ENCODE results near the gene EFHC1. TPM values are rescaled to one million over a fixed set of nuclear protein-coding genes. Genes with fewer than 3 reads are reported as not detected.

EFHC1 gene
- total and polyA plus RNA-seq, 2 of the 13 experiments (the other 11 are each of a cell fraction or from before 2014, with no cell fraction given): 23.4 to 29.5 TPM

GRCh38 chr6:52418606-52419005 lies 1.5 kb upstream of the EFHC1 start:
- H3K9ac ChIP-seq (ENCODE audit: insufficient read depth, low read depth, low read length): peak overlapping the region; percentile 10; the same call in 1 of the 2 replicates
- ChIA-PET POLR2A (interaction anchor here (1.0 to 3.5 kb wide), 9 partner anchors 11 to 244 kb away, joined by 3 to 38 read pairs (median 13); partner anchors contain the start of gene TRAM2), CTCF (ENCODE audit: low intra/inter-chr PET ratio, low total read pairs) (interaction anchor here (5.5 kb wide), 1 partner anchor 245 kb away, joined by 79 read pairs; no protein-coding TSS in a partner anchor)
- intact Hi-C loops (cut with micrococcal nuclease; ENCODE audit: unreplicated experiment): no loop called here
- no TSS peak for BruUV-seq (replicated peaks)
- no peak overlapping the region for H2AFZ ChIP-seq (ENCODE audit: low read length)
- TF ChIP-seq ZNF546 (CRISPR knock-in tag; conservative IDR thresholded peaks at IDR 0.05): 0 out of 2 replicates have a peak, but pooled peaks have one; percentile 5
- TF ChIP-seq ZNF652 (CRISPR knock-in tag; IDR thresholded peaks at IDR 0.05; ENCODE audit: borderline replicate concordance, low read depth): no peak
- TF ChIP-seq RXRB (CRISPR knock-in tag; IDR thresholded peaks at IDR 0.05; ENCODE audit: borderline replicate concordance): no peak
- no peak overlapping the region for H3K4me2 ChIP-seq (ENCODE audit: low read depth, low read length)
- H3K4me3 ChIP-seq (replicated peaks in 1 of 3; ENCODE audit: insufficient read depth in 1 of 3, low read depth in 2 of 3, low read length in 3 of 3): no peak overlapping the region
- no peak overlapping the region for H3K27ac ChIP-seq (ENCODE audit: extremely low read length, insufficient read depth, low read length)
- H4K20me1 ChIP-seq (ENCODE audit: insufficient read depth, low read length): no peaks in the 10 kb centered on the region
- H3K79me2 ChIP-seq (ENCODE audit: insufficient read depth, low read length): peaks cover 4% of the 10 kb centered on the region
- FAIRE-seq (no peak), DNase-seq (ENCODE audit: low spot score) (no peak), ATAC-seq (no peak)
- in situ Hi-C loops (cut with HindIII; ENCODE audit: extremely low pct_ligation_motif_present, low pct_unique_long_range_greater_than_20kb): loop anchor here (5.0 kb wide), 2 partner anchors 179 to 244 kb away; no protein-coding TSS in a partner anchor
- H3K36me3 ChIP-seq (replicated peaks in 1 of 2; ENCODE audit: control insufficient read depth in 1 of 2, insufficient read depth in 2 of 2, low read length in 2 of 2): no peaks in the 10 kb centered on the region
- 90% methylated on average over 2 of the region's 2 CpGs for WGBS (ENCODE audit: low lambda C conversion rate)
- H3K4me1 ChIP-seq (ENCODE audit: insufficient read depth, low read length): peaks cover 52% of the 10 kb centered on the region
- H3K27me3 ChIP-seq (ENCODE audit: control insufficient read depth in 1 of 2, insufficient read depth in 2 of 2, low read length in 2 of 2): peaks cover 0 to 4% of the 10 kb centered on the region in 2 experiments; a peak in 1 of 5 replicates
- no peaks in the 10 kb centered on the region for H3K9me3 ChIP-seq (ENCODE audit: low read length)

GRCh38 chr6:52420668-52421358 lies 671 bp downstream of the EFHC1 start:
- H2AFZ ChIP-seq (ENCODE audit: low read length): peak overlapping the region; percentile 96
- under 1% methylated on average over 21 of the region's 21 CpGs for WGBS (ENCODE audit: low lambda C conversion rate)
- H3K79me2 ChIP-seq (ENCODE audit: insufficient read depth, low read length): peaks cover 4% of the 10 kb centered on the region
- no peaks in the 10 kb centered on the region for H3K9me3 ChIP-seq (ENCODE audit: low read length)
- no peaks in the 10 kb centered on the region for H4K20me1 ChIP-seq (ENCODE audit: insufficient read depth, low read length)
- ChIA-PET CTCF (ENCODE audit: low intra/inter-chr PET ratio, low total read pairs) (interaction anchor here (1.4 kb wide), 1 partner anchor 243 kb away, joined by 5 read pairs; no protein-coding TSS in a partner anchor), POLR2A (interaction anchor here (1.1 to 3.5 kb wide), 10 partner anchors 10 to 242 kb away, joined by 3 to 38 read pairs (median 10); no protein-coding TSS in a partner anchor)
- in situ Hi-C loops (cut with HindIII; ENCODE audit: extremely low pct_ligation_motif_present, low pct_unique_long_range_greater_than_20kb): no loop called here
- FAIRE-seq: peak; percentile 60
- H3K4me1 ChIP-seq (ENCODE audit: insufficient read depth, low read length): peaks cover 62% of the 10 kb centered on the region
- DNase-seq (ENCODE audit: low spot score): peak; percentile 76
- intact Hi-C loops (cut with micrococcal nuclease; ENCODE audit: unreplicated experiment): loop anchor here (1.0 to 5.0 kb wide), 5 partner anchors 81 to 177 kb away; no protein-coding TSS in a partner anchor
- BruUV-seq (replicated peaks): no TSS peak
- peak overlapping the region; percentile 74 to 99 (median 90) for H3K4me3 ChIP-seq (replicated peaks in 1 of 3; ENCODE audit: insufficient read depth in 1 of 3, low read depth in 2 of 3, low read length in 3 of 3)
- H3K36me3 ChIP-seq (replicated peaks in 1 of 2; ENCODE audit: control insufficient read depth in 1 of 2, insufficient read depth in 2 of 2, low read length in 2 of 2): no peaks in the 10 kb centered on the region
- ATAC-seq: peak; percentile 84
- peak overlapping the region; percentile 91 for H3K27ac ChIP-seq (ENCODE audit: extremely low read length, insufficient read depth, low read length)
- peaks cover 0 to 4% of the 10 kb centered on the region in 2 experiments; a peak in 1 of 5 replicates for H3K27me3 ChIP-seq (ENCODE audit: control insufficient read depth in 1 of 2, insufficient read depth in 2 of 2, low read length in 2 of 2)
- peak overlapping the region; percentile 95 for H3K9ac ChIP-seq (ENCODE audit: insufficient read depth, low read depth, low read length)
- H3K4me2 ChIP-seq (ENCODE audit: low read depth, low read length): peak overlapping the region; percentile 100
- TF ChIP-seq LBX2 (CRISPR knock-in tag; IDR thresholded peaks at IDR 0.05; ENCODE audit: borderline replicate concordance): no peak
- TF ChIP-seq ZNF878 (CRISPR knock-in tag; IDR thresholded peaks at IDR 0.05): peak; percentile 36; the same call in 1 of the 2 replicates
- TF ChIP-seq TFE3 (CRISPR knock-in tag; IDR thresholded peaks at IDR 0.05): no peak
- no peak for TF ChIP-seq IRF9 (CRISPR knock-in tag; IDR thresholded peaks at IDR 0.05; ENCODE audit: borderline replicate concordance)
- TF ChIP-seq ZBTB8A (CRISPR knock-in tag; IDR thresholded peaks at IDR 0.05; ENCODE audit: borderline replicate concordance, low read depth): no peak
- TF ChIP-seq CREB3 (CRISPR knock-in tag; IDR thresholded peaks at IDR 0.05): no peak
- no peak for TF ChIP-seq BRD4 (CRISPR knock-in tag; IDR thresholded peaks at IDR 0.05)
- no peak for TF ChIP-seq ZNF121 (CRISPR knock-in tag; IDR thresholded peaks at IDR 0.05)
- peak; percentile 46; the same call in 1 of the 2 replicates for TF ChIP-seq GLI4 (CRISPR knock-in tag; IDR thresholded peaks at IDR 0.05; ENCODE audit: borderline replicate concordance)
